ENCODE data around the gene PLXNA3.
"Not testable (repeated sequence)": the region's sequence is repeated elsewhere in the genome, so short reads cannot be mapped to it uniquely, and the experiment has no call there.

PLXNA3 gene

DNA sequence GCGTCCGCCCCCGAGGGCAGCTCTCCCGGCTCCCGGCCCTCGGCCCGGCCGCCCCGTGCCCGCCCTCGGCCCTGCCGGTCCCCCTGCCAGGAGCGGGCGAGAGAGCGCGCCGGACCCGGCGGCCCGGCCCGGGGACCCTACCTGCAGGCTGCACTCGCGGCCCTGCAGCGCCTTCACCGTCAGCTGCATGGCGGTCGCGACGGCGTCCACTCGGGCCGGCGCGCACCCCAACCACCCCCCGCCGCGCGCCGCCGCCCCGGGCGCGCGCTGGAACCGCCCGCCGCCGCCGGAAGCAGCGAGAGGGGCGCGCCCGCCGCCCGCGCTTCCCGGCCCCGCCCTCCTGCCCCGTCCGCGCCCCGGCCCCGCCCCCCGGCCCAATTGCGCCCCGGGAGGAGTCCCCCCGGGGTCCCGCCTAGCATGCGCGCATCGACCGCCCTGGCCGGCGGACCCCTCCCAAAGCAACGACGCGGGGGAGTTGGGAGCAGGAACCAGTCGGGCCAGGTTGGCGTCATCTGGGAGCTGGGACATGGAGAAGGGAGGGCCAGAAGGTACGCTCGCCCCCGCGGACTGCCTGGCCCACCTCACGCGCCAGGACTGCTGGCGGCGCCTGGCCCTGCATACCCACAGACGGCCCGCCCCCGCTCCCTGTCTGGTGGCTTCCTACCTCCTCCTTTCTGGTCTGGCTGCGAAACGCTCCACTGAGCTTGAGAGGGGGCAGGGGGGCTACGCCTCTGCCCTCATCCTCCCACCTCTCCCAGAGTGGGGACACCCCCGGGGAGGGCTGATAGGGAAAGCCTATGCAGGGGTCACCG is 28.5 kb downstream of the PLXNA3 start, which contains the start of gene UBL4A:
UBL4A (minus strand) TSS at position 220 of the 812 bp plus-strand sequence; CDS start at position 189, 31 bp downstream.
- Histone ChIP-seq H3K36me3 (ENCODE audit: control insufficient read depth, insufficient read depth, low read length) (peaks cover 13% of the 10 kb centered on the region), H3K9ac (ENCODE audit: low read depth, low read length) (no peak within 1 kb of the TSS), H3K4me1 (ENCODE audit: control insufficient read depth, insufficient read depth, low read length) (peaks cover 4% of the 10 kb centered on the region)

DNA sequence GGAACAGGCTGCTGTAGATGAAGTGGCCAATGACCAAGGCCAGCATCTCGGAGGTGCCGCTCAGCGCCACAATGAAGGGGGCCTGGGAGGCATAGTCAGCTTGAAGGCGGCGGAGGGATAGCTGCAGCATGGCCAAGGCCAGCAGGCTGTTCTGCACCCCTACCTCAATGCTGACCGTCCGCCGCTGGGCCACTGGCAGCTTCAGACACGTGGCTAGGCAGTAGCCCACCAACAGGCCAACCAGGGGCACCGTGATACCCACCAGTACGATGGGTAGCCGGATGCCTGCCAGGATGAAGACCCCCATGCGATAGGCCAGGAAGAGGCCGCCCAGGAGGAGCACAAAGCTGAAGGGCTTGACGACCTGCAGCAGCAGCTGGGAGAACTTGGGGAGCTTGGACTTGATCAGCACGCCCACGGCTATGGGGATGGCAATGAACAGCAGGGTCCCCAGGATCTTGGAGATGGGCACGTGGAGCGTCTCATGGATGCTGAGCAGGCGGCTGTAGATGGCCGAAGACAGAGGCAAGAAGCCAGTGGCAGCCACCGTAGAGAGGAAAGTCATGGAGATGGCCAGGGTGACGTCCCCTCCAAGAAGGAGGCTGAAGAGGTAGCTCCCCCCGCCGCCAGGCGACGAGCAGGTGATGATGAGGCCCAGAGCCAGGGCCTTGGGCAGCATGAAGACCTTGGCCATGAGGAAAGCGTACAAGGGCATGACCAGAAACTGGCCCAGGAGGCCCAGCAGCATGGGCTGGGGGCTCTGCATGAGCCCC is 29.6 kb downstream of the PLXNA3 start:
- Histone ChIP-seq H3K9me3 (ENCODE audit: control insufficient read depth, insufficient read depth, low read length) (peaks cover 5% of the 10 kb centered on the region), H3K27me3 (ENCODE audit: control insufficient read depth, insufficient read depth, low read length) (peaks cover 4% of the 10 kb centered on the region), H3K9ac (ENCODE audit: low read depth, low read length) (no peak overlapping the region), H3K36me3 (ENCODE audit: control insufficient read depth, insufficient read depth, low read length) (peaks cover 13% of the 10 kb centered on the region), H3K4me1 (ENCODE audit: control insufficient read depth, insufficient read depth, low read length) (peaks cover 4% of the 10 kb centered on the region), H3K4me3 (ENCODE audit: low read depth, low read length) (no peak overlapping the region)

More for the DNA sequence above, 28.5 kb downstream of the PLXNA3 start, which contains the start of gene UBL4A:
- Histone ChIP-seq H3K4me3 (ENCODE audit: low read depth, low read length) (peak within 1 kb of the TSS; percentile 53), H3K27me3 (ENCODE audit: control insufficient read depth, insufficient read depth, low read length) (peaks cover 4% of the 10 kb centered on the region), H3K9me3 (ENCODE audit: control insufficient read depth, insufficient read depth, low read length) (peaks cover 5% of the 10 kb centered on the region)

DNA sequence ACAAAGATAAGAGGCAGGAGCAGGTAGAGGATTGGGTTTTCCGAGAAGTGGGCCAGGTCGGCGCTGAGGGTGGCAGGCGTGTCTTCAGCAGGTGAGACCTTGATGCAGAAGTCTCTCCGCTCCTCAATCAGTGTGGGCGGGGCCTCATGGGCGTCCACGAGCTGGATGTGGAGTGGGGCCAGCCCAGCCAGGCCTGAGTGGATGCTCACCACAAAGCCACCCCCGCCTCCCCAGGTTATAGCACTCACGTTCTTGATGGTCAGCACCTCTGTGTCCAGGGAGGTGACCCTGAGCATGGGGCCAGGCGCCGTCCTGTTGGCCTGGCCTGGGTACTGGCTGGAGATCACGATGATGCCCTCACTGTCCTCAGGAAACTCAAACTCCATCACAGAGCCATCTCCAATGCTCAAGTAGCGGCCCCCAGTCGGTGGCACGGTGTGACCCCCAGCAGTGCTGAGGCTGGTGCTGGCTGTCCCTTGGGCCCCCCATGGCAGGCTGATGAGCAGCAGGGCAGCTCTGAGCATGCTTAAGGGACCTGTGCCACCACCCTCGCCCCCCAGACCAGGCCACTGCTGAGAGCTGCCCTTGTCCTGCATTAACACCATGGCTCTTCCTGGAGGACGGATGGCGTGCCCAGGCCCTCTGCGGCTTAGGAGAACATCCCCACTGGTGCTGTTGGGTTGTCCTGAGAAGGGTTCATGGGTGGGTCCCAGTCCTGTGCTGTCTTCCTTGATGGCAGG is 30.4 kb downstream of the PLXNA3 start:
- no peak overlapping the region for H3K9ac ChIP-seq (ENCODE audit: low read depth, low read length)
- peaks cover 4% of the 10 kb centered on the region for H3K4me1 ChIP-seq (ENCODE audit: control insufficient read depth, insufficient read depth, low read length)
- H3K27me3 ChIP-seq (ENCODE audit: control insufficient read depth, insufficient read depth, low read length) = peaks cover 4% of the 10 kb centered on the region
- no peak overlapping the region for H3K4me3 ChIP-seq (ENCODE audit: low read depth, low read length)
- peaks cover 3% of the 10 kb centered on the region for H3K9me3 ChIP-seq (ENCODE audit: control insufficient read depth, insufficient read depth, low read length)
- H3K36me3 ChIP-seq (ENCODE audit: control insufficient read depth, insufficient read depth, low read length) = peaks cover 13% of the 10 kb centered on the region

GRCh38 chrX:154489182-154489581 is 31.1 kb downstream of the PLXNA3 start:
- H3K4me1 ChIP-seq (ENCODE audit: control insufficient read depth, insufficient read depth, low read length) = peaks cover 4% of the 10 kb centered on the region
- H3K27me3 ChIP-seq (ENCODE audit: control insufficient read depth, insufficient read depth, low read length) = peaks cover 4% of the 10 kb centered on the region
- H3K36me3 ChIP-seq (ENCODE audit: control insufficient read depth, insufficient read depth, low read length) = peaks cover 13% of the 10 kb centered on the region
- H3K9me3 ChIP-seq (ENCODE audit: control insufficient read depth, insufficient read depth, low read length) = no peaks in the 10 kb centered on the region
- no peak overlapping the region for H3K4me3 ChIP-seq (ENCODE audit: low read depth, low read length)
- no peak overlapping the region for H3K9ac ChIP-seq (ENCODE audit: low read depth, low read length)

GRCh38 chrX:154490021-154490413 is 31.9 kb downstream of the PLXNA3 start:
- no peak overlapping the region for H3K9ac ChIP-seq (ENCODE audit: low read depth, low read length)
- peaks cover 5% of the 10 kb centered on the region for H3K36me3 ChIP-seq (ENCODE audit: control insufficient read depth, insufficient read depth, low read length)
- peaks cover 4% of the 10 kb centered on the region for H3K27me3 ChIP-seq (ENCODE audit: control insufficient read depth, insufficient read depth, low read length)
- no peaks in the 10 kb centered on the region for H3K9me3 ChIP-seq (ENCODE audit: control insufficient read depth, insufficient read depth, low read length)
- peak overlapping the region; percentile 52 for H3K4me3 ChIP-seq (ENCODE audit: low read depth, low read length)
- H3K4me1 ChIP-seq (ENCODE audit: control insufficient read depth, insufficient read depth, low read length) = peaks cover 4% of the 10 kb centered on the region

DNA sequence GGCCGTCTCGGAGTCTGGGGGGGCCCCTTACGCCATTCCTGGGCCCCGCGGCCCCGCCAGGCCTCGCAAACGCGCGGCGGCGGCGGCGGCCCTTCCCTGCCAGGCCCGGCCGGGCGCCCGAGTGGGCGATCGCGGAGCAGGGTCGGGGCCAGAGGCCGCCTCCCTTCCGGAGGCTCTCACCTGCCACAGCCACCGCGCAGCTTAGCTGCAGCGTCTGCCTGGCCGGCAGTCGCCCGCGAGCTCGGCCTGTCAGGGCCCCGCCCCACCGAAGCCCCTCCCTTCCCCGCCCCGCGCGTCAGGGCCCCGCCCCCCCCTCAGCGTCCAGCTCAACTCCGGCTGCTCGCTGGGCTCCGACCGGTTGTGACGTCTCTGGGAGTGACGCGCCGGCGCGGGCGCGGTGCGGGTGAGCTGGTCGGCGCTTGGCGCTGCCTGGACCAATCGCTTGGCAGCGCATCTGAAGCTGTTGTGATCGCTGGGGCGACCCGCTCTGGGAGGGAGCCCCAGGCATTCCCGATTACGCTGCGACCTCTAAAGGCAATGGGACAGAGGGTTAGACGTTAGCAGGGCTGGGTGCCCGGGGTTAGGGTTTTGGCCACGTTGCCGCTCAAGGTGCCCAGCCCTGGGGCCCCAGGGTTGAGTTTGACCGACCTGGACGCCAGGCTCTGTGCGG is 32.5 kb downstream of the PLXNA3 start, which contains the start of gene SLC10A3:
SLC10A3 (minus strand) TSS at position 216 of the 670 bp plus-strand sequence. CDS start 1,689 bp downstream, outside the sequence.
- Histone ChIP-seq H3K4me1 (ENCODE audit: control insufficient read depth, insufficient read depth, low read length) (peaks cover 4% of the 10 kb centered on the region), H3K27me3 (ENCODE audit: control insufficient read depth, insufficient read depth, low read length) (peaks cover 4% of the 10 kb centered on the region), H3K4me3 (ENCODE audit: low read depth, low read length) (peak within 1 kb of the TSS; percentile 61), H3K9me3 (ENCODE audit: control insufficient read depth, insufficient read depth, low read length) (no peaks in the 10 kb centered on the region), H3K36me3 (ENCODE audit: control insufficient read depth, insufficient read depth, low read length) (peaks cover 4% of the 10 kb centered on the region), H3K9ac (ENCODE audit: low read depth, low read length) (peak within 1 kb of the TSS; percentile 70)

GRCh38 chrX:154494715-154495114 is 36.6 kb downstream of the PLXNA3 start:
- no peak overlapping the region for H3K9ac ChIP-seq (ENCODE audit: low read depth, low read length)
- H3K36me3 ChIP-seq (ENCODE audit: control insufficient read depth, insufficient read depth, low read length) = no peaks in the 10 kb centered on the region
- H3K27me3 ChIP-seq (ENCODE audit: control insufficient read depth, insufficient read depth, low read length) = no peaks in the 10 kb centered on the region
- no peaks in the 10 kb centered on the region for H3K9me3 ChIP-seq (ENCODE audit: control insufficient read depth, insufficient read depth, low read length)
- no peak overlapping the region for H3K4me3 ChIP-seq (ENCODE audit: low read depth, low read length)
- H3K4me1 ChIP-seq (ENCODE audit: control insufficient read depth, insufficient read depth, low read length) = peaks cover 2% of the 10 kb centered on the region

- no peaks in the 10 kb centered on the region for H3K9me3 ChIP-seq (ENCODE audit: control insufficient read depth, insufficient read depth, low read length)
Observed at GRCh38 chrX:154495472-154495922, 37.4 kb downstream of the PLXNA3 start.

GRCh38 chrX:154496591-154497137 is 38.6 kb downstream of the PLXNA3 start:
- H3K9me3 ChIP-seq (ENCODE audit: control insufficient read depth, insufficient read depth, low read length); H3K36me3 ChIP-seq (ENCODE audit: control insufficient read depth, insufficient read depth, low read length); H3K4me1 ChIP-seq (ENCODE audit: control insufficient read depth, insufficient read depth, low read length); H3K9ac ChIP-seq (ENCODE audit: low read depth, low read length); H3K4me3 ChIP-seq (ENCODE audit: low read depth, low read length); H3K27me3 ChIP-seq (ENCODE audit: control insufficient read depth, insufficient read depth, low read length): not testable (repeated sequence)

More at GRCh38 chrX:154495472-154495922, 37.4 kb downstream of the PLXNA3 start:
- Histone ChIP-seq H3K9ac (ENCODE audit: low read depth, low read length) (no peak overlapping the region), H3K27me3 (ENCODE audit: control insufficient read depth, insufficient read depth, low read length) (no peaks in the 10 kb centered on the region), H3K4me1 (ENCODE audit: control insufficient read depth, insufficient read depth, low read length) (no peaks in the 10 kb centered on the region), H3K4me3 (ENCODE audit: low read depth, low read length) (no peak overlapping the region), H3K36me3 (ENCODE audit: control insufficient read depth, insufficient read depth, low read length) (no peaks in the 10 kb centered on the region)

GRCh38 chrX:154501423-154501822 is 43.3 kb downstream of the PLXNA3 start:
- H3K36me3 ChIP-seq (ENCODE audit: control insufficient read depth, insufficient read depth, low read length); H3K9ac ChIP-seq (ENCODE audit: low read depth, low read length); H3K4me3 ChIP-seq (ENCODE audit: low read depth, low read length); H3K9me3 ChIP-seq (ENCODE audit: control insufficient read depth, insufficient read depth, low read length); H3K4me1 ChIP-seq (ENCODE audit: control insufficient read depth, insufficient read depth, low read length); H3K27me3 ChIP-seq (ENCODE audit: control insufficient read depth, insufficient read depth, low read length): not testable (repeated sequence)

Data from iPS-15b (cell line).